ENCODE measurements around the gene EFCAB8.
"Not testable (repeated sequence)": the region's sequence is repeated elsewhere in the genome, so short reads cannot be mapped to it uniquely, and the experiment has no call there.

Gene EFCAB8

DNA sequence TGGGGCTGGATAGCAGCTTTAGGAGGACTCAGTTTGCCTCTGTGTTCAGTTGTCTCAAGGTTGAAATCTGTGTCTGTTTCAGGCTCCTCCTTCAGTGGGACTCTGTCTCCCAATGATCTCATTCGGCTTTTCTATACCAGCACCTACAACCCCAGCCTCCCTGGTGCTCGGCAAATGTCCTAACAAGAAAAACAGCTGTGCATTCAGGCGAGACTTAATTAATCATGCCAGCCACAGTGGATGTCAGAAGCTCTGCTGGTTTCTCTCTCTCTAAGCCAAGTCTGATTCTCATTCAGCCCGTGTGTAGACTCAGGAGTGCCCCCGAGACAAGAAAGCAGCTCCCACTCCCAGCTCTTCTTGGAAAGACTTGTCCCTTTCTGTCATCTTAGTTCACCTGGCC, 98.7 kb downstream of the EFCAB8 start:
- H3K27ac ChIP-seq (ENCODE audit: low read length) = no peak overlapping the region
- H3K4me1 ChIP-seq (ENCODE audit: control insufficient read depth, insufficient read depth, low read length) = no peaks in the 10 kb centered on the region
- H3K9me3 ChIP-seq (ENCODE audit: control insufficient read depth in 2 of 2, low read length in 2 of 2) = peaks cover 8 to 14% of the 10 kb centered on the region in 2 donors

DNA sequence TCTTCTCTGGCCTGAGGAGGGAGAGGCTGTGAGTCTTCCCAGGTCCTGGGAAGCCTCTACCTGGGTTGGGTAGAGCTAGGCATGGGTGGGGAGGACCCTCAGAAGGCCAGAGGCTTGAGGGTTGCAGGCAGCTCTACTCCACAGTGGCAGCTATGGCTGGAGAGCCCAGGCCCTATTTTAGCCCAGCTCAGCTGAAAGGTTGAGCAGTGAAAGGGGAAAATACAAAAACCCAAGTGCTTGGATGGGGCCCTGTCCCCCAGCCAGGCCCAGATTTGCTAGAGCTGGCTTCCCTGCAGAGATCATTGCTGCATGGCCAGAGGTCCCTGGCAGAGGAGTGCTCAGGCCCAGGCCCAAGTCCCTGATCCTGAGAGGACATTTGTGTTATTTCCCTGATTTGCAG, 99.9 kb downstream of the EFCAB8 start:
- Histone ChIP-seq H3K36me3 (ENCODE audit: control insufficient read depth in 2 of 2, insufficient read depth in 2 of 2, low read length in 2 of 2) (no peaks in the 10 kb centered on the region), H3K9ac (ENCODE audit: low read length in 2 of 2) (no peak overlapping the region), H3K4me3 (ENCODE audit: low read length in 2 of 2) (no peak overlapping the region), H3K4me1 (ENCODE audit: control insufficient read depth, insufficient read depth, low read length) (no peaks in the 10 kb centered on the region), H3K27me3 (ENCODE audit: control insufficient read depth in 1 of 2, insufficient read depth in 2 of 2, low read length in 2 of 2) (peaks cover 0 to 2% of the 10 kb centered on the region in 2 donors), H3K27ac (ENCODE audit: low read length) (no peak overlapping the region), H3K9me3 (ENCODE audit: control insufficient read depth in 2 of 2, low read length in 2 of 2) (peaks cover 8 to 14% of the 10 kb centered on the region in 2 donors)

More for the DNA sequence above, 98.7 kb downstream of the EFCAB8 start:
- H3K9ac ChIP-seq (ENCODE audit: low read length in 2 of 2) = no peak overlapping the region
- no peak overlapping the region for H3K4me3 ChIP-seq (ENCODE audit: low read length in 2 of 2)
- H3K27me3 ChIP-seq (ENCODE audit: control insufficient read depth in 1 of 2, insufficient read depth in 2 of 2, low read length in 2 of 2) = no peaks in the 10 kb centered on the region
- no peaks in the 10 kb centered on the region for H3K36me3 ChIP-seq (ENCODE audit: control insufficient read depth in 2 of 2, insufficient read depth in 2 of 2, low read length in 2 of 2)

DNA sequence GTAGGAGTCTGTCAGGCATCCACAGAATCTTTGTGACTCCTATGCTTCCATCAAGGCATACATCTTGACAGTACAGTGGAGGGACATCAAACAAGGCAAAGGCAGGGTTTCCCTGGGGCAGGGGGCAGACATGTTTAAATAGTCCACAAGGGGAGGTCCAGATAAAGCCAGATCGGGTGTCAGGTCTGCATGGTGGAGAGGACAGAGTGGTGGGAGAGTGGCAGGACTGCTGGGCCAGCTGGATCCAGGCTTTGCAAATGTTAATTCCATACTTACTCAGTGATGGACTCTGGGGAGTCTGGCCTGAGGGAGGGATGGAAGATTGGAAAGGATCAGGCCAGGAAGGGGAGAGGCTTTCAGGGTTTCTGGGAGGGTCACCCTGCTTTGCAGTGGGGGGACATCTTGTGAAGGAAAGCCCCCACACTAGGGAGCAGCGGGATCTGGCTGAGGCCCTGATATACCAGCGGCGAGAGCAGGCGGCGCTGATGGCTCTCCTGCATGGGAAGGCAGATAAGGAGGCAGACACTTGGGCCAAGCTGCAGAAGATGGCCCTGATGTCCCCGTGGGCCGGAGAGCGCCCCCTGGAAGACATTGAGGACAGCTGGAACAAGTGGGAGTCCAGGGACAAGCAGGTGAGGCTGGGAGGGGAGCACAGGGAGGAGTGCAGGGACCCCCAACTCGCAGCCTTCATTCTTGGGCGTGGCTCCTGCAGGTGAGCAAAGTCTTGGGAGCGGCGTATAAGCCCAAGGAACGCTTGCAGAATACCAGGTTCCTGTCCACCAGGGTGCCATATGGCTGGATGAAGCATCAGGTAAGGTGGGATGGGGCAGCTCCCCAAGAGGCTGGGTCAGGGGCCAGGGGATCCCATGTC, 100.9 kb downstream of the EFCAB8 start:
- Histone ChIP-seq H3K4me3 (ENCODE audit: low read length in 2 of 2) (no peak overlapping the region), H3K36me3 (ENCODE audit: control insufficient read depth in 2 of 2, insufficient read depth in 2 of 2, low read length in 2 of 2) (no peaks in the 10 kb centered on the region)

DNA sequence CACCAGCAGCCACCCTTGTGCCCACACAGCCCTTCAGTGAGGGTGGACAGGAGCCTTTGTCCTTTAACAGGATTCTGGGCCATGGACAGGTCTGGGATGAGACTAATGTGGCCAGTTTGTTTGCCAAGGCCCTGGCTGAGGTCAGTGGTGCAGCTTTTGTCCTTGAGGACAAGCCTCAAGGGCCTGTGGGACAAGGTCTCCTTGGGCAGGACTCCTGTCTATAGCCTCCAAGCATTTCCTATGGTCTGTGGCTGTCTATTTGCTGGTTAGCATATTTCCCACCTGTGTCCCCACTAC, 101.4 kb downstream of the EFCAB8 start:
- peaks cover 5 to 11% of the 10 kb centered on the region in 2 donors for H3K9me3 ChIP-seq (ENCODE audit: control insufficient read depth in 2 of 2, low read length in 2 of 2)
- H3K27me3 ChIP-seq (ENCODE audit: control insufficient read depth in 1 of 2, insufficient read depth in 2 of 2, low read length in 2 of 2) = peaks cover 0 to 2% of the 10 kb centered on the region in 2 donors
- H3K27ac ChIP-seq (ENCODE audit: low read length) = no peak overlapping the region
- H3K36me3 ChIP-seq (ENCODE audit: control insufficient read depth in 2 of 2, insufficient read depth in 2 of 2, low read length in 2 of 2) = no peaks in the 10 kb centered on the region
- no peak overlapping the region for H3K4me3 ChIP-seq (ENCODE audit: low read length in 2 of 2)
- no peak overlapping the region for H3K9ac ChIP-seq (ENCODE audit: low read length in 2 of 2)
- no peaks in the 10 kb centered on the region for H3K4me1 ChIP-seq (ENCODE audit: control insufficient read depth, insufficient read depth, low read length)

More for the DNA sequence above, 100.9 kb downstream of the EFCAB8 start:
- Histone ChIP-seq H3K27me3 (ENCODE audit: control insufficient read depth in 1 of 2, insufficient read depth in 2 of 2, low read length in 2 of 2) (peaks cover 0 to 2% of the 10 kb centered on the region in 2 donors), H3K27ac (ENCODE audit: low read length) (no peak overlapping the region), H3K4me1 (ENCODE audit: control insufficient read depth, insufficient read depth, low read length) (no peaks in the 10 kb centered on the region), H3K9ac (ENCODE audit: low read length in 2 of 2) (no peak overlapping the region), H3K9me3 (ENCODE audit: control insufficient read depth in 2 of 2, low read length in 2 of 2) (peaks cover 8 to 14% of the 10 kb centered on the region in 2 donors)

DNA sequence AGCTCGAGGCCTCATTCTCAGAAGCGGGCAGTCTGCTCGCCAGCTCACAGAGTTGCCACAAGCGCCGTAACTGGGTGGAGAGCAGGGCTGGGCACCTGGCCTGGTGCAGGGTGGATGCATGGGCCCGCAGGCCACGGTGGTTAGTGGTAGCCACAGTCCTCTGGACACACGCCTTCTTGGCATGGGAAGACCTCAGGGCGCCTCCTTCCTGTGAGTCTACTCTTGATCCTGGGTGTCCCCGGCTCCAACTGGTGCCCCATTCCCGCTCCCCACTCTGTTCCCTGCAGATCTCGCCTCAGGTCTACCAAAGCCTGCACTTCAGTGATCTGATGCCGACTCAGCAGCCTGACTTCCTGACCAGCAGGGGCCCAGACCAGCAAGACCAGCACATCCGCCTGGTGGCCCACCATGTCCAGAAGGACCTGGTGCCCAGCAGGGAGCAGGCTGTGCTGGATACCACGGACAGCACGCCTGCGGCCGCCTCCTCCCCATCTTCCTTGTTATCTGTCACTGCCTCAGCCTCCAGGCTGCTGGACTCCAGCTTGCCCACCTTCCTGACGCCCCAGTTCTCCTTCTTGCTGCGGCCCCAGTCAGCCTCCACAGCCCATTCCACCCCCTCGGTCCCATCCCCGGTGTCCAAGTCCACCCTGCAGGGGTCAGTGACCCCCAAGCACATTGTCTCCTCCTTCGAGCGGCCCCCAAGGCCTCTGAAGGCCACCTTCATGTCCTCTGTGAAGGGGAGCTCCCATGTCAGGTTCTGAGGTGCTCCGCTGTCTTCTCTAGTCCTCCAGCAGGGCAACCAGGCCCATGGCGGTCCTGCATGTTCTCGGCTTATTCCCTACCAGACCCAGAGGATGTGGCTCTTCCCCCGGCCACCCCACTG, 102.4 kb downstream of the EFCAB8 start:
- H3K9me3 ChIP-seq (ENCODE audit: control insufficient read depth in 2 of 2, low read length in 2 of 2) = peaks cover 5 to 11% of the 10 kb centered on the region in 2 donors
- H3K27ac ChIP-seq (ENCODE audit: low read length) = no peak overlapping the region
- no peak overlapping the region for H3K4me3 ChIP-seq (ENCODE audit: low read length in 2 of 2)
- no peaks in the 10 kb centered on the region for H3K36me3 ChIP-seq (ENCODE audit: control insufficient read depth in 2 of 2, insufficient read depth in 2 of 2, low read length in 2 of 2)
- H3K27me3 ChIP-seq (ENCODE audit: control insufficient read depth in 1 of 2, insufficient read depth in 2 of 2, low read length in 2 of 2) = peaks cover 0 to 2% of the 10 kb centered on the region in 2 donors
- H3K9ac ChIP-seq (ENCODE audit: low read length in 2 of 2) = no peak overlapping the region
- H3K4me1 ChIP-seq (ENCODE audit: control insufficient read depth, insufficient read depth, low read length) = no peaks in the 10 kb centered on the region

DNA sequence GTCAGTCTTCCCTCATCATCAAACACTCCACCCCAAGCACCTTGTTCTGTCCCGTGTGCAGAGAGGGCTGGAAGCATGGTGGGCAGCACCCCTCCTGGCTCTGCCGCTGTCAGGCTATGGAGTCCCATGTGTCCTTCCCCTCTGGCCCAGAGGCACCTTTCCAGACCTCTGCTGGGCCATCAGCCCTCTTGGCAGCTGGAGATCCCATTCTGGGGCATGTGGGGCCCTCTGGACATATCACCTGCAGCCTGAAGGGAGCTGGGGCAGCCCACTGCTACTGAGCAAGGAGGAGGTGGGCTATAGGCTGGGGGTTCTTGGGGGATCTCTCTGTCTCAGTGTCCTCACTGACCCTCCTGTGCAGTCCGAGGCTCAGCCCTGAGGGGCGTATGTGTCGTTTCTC, 103.3 kb downstream of the EFCAB8 start:
- peaks cover 0 to 11% of the 10 kb centered on the region in 2 donors for H3K9me3 ChIP-seq (ENCODE audit: control insufficient read depth in 2 of 2, low read length in 2 of 2)
- H3K4me1 ChIP-seq (ENCODE audit: control insufficient read depth, insufficient read depth, low read length) = no peaks in the 10 kb centered on the region
- H3K27ac ChIP-seq (ENCODE audit: low read length) = no peak overlapping the region
- H3K4me3 ChIP-seq (ENCODE audit: low read length in 2 of 2) = no peak overlapping the region
- H3K27me3 ChIP-seq (ENCODE audit: control insufficient read depth in 1 of 2, insufficient read depth in 2 of 2, low read length in 2 of 2) = peaks cover 0 to 2% of the 10 kb centered on the region in 2 donors
- H3K9ac ChIP-seq (ENCODE audit: low read length in 2 of 2) = no peak overlapping the region
- no peaks in the 10 kb centered on the region for H3K36me3 ChIP-seq (ENCODE audit: control insufficient read depth in 2 of 2, insufficient read depth in 2 of 2, low read length in 2 of 2)

DNA sequence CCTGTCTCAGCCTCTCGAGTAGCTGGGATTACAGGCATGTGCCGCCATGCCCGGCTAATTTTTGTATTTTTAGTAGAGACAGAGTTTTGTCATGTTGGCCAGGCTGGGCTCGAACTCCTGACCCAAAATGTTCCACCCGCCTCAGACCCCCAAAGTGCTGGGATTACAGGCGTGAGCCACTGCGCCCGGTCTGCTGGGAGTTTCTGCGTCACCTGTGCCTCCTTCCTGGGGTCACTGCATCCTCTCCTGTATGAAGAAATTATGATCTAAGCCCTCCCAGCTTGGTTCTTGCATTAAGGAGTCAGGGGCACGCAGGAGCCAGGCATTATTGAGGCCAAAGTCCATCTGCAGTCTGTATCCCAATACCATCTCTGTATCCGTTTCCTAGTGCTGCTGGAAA, 103.9 kb downstream of the EFCAB8 start:
- not testable (repeated sequence) for H3K9ac ChIP-seq (ENCODE audit: low read length in 2 of 2); H3K36me3 ChIP-seq (ENCODE audit: control insufficient read depth in 2 of 2, insufficient read depth in 2 of 2, low read length in 2 of 2); H3K27ac ChIP-seq (ENCODE audit: low read length); H3K4me3 ChIP-seq (ENCODE audit: low read length in 2 of 2); H3K9me3 ChIP-seq (ENCODE audit: control insufficient read depth in 2 of 2, low read length in 2 of 2); H3K4me1 ChIP-seq (ENCODE audit: control insufficient read depth, insufficient read depth, low read length); H3K27me3 ChIP-seq (ENCODE audit: control insufficient read depth in 1 of 2, insufficient read depth in 2 of 2, low read length in 2 of 2)

DNA sequence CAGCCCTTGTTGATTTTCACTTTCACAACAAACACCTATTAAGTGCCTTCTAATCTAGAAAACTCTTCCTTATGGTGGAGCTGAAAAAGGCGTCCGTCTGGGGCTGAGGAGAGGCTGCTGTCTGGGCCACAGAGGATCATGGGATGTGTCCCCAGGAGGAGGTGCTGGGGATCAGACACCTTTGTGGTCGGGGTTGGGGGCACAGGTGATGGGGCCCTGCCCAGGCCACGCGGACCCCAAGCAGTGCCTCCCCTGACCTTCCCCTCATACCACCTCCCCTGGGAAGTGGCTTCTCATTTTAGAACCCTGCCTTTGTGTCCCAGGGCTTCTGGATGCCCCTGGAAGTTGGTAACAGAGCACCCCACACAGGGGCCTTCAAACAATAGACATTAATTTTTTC, 104.5 kb downstream of the EFCAB8 start:
- H3K4me1 ChIP-seq (ENCODE audit: control insufficient read depth, insufficient read depth, low read length) = no peaks in the 10 kb centered on the region
- H3K9me3 ChIP-seq (ENCODE audit: control insufficient read depth in 2 of 2, low read length in 2 of 2) = peaks cover 0 to 2% of the 10 kb centered on the region in 2 donors
- H3K9ac ChIP-seq (ENCODE audit: low read length in 2 of 2) = no peak overlapping the region
- peaks cover 0 to 2% of the 10 kb centered on the region in 2 donors for H3K27me3 ChIP-seq (ENCODE audit: control insufficient read depth in 1 of 2, insufficient read depth in 2 of 2, low read length in 2 of 2)
- H3K27ac ChIP-seq (ENCODE audit: low read length) = no peak overlapping the region
- H3K36me3 ChIP-seq (ENCODE audit: control insufficient read depth in 2 of 2, insufficient read depth in 2 of 2, low read length in 2 of 2) = no peaks in the 10 kb centered on the region
- no peak overlapping the region for H3K4me3 ChIP-seq (ENCODE audit: low read length in 2 of 2)

DNA sequence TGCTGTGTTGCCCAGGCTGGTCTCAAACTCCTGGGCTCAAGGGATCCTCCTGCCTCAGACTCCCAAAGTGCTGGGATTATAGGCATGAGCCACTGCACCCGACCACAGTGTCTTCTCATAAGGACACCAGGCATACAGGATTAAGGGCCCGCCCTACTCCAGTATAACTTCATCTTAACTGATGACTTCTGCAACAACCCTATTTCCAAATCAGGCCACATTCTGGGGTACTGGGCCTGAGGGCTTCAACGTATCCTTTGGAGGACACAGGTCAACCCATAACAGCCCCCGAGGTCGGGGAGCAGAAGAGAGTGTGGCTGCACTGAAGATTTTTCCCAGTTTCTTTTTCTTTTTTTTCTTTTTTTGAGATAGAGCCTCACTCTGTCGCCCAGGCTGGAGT, 105.9 kb downstream of the EFCAB8 start:
- Histone ChIP-seq H3K27me3 (ENCODE audit: control insufficient read depth in 1 of 2, insufficient read depth in 2 of 2, low read length in 2 of 2) (peaks cover 0 to 2% of the 10 kb centered on the region in 2 donors), H3K9me3 (ENCODE audit: control insufficient read depth in 2 of 2, low read length in 2 of 2) (no peaks in the 10 kb centered on the region), H3K4me3 (ENCODE audit: low read length in 2 of 2) (no peak overlapping the region), H3K27ac (ENCODE audit: low read length) (no peak overlapping the region), H3K9ac (ENCODE audit: low read length in 2 of 2) (no peak overlapping the region), H3K36me3 (ENCODE audit: control insufficient read depth in 2 of 2, insufficient read depth in 2 of 2, low read length in 2 of 2) (no peaks in the 10 kb centered on the region), H3K4me1 (ENCODE audit: control insufficient read depth, insufficient read depth, low read length) (no peaks in the 10 kb centered on the region)

DNA sequence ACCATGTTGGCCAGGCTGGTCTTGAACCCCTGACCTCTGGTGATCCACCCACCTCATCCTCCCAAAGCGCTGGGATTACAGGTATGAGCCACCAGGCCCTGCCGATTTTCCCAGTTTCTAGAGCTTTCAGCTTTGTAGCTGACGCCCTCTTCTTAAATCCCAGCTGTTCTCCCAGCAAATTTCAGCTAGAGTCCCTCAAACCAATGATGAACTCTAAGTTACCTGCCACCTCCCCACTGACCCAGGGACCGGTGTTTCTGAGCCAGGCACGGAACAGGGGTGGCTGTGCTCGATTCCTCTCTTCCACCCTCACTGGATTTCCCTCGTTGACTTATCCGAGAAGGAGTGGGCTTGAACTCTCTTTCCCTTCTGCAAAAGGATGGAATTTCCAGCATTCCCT, 106.4 kb downstream of the EFCAB8 start:
- H3K36me3 ChIP-seq (ENCODE audit: control insufficient read depth in 2 of 2, insufficient read depth in 2 of 2, low read length in 2 of 2) = no peaks in the 10 kb centered on the region

More for the DNA sequence above, 106.4 kb downstream of the EFCAB8 start:
- H3K9ac ChIP-seq (ENCODE audit: low read length in 2 of 2) = no peak overlapping the region
- no peak overlapping the region for H3K27ac ChIP-seq (ENCODE audit: low read length)
- H3K27me3 ChIP-seq (ENCODE audit: control insufficient read depth in 1 of 2, insufficient read depth in 2 of 2, low read length in 2 of 2) = peaks cover 0 to 2% of the 10 kb centered on the region in 2 donors
- no peak overlapping the region for H3K4me3 ChIP-seq (ENCODE audit: low read length in 2 of 2)
- no peaks in the 10 kb centered on the region for H3K9me3 ChIP-seq (ENCODE audit: control insufficient read depth in 2 of 2, low read length in 2 of 2)
- H3K4me1 ChIP-seq (ENCODE audit: control insufficient read depth, insufficient read depth, low read length) = no peaks in the 10 kb centered on the region
